GM18505 (cell line): Measurements from ENCODE around the gene ALPL.

Experiments used
- ATAC-seq: cut with Tn5 transposase; IDR thresholded peaks from one replicate; pipeline ENCODE4 v1.9.1; 2021; ENCODE audit not compliant: unreplicated experiment
- POLR2A ChIP-seq: IDR thresholded peaks from 4 replicates; pipeline ENCODE4 v1.6.1; 2011; ENCODE audit warnings: borderline replicate concordance; ENCODE audit not compliant: insufficient read depth, insufficient read length; ENCODE audit errors: extremely low read depth

ALPL gene

DNA sequence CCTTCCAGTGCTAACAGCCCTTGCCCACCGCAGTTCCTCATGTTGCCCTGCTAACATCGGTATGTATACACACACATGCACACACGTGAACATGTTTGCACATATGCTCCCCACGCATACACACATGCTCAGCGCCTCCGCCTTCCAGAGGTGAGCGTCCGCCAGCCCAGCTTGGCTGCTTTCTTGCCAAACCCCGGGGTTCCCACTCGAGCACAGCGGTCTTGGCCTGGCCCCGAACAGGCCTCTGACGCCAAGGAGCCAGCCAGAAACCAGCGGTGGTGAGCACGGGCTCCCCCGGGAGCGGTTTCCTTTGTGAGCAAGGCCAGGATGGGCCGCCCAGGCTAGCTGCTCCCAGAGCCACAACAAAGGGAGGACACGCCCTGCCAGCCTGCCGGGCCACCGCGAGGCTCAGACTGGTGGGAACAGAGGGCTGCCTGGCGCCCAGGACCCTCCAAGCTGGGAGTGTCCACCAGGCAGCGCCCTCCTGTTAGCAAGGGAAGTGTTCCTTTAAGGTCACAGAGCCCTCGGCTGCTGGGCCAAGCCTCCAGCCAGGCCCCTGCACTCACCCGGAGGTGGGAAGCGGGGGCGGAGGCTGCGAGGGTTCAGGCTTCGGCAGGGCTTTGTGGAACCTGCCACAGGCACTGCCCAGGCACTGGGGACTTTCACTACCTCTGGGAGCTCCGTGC lies 65.4 kb downstream of the ALPL start:
- no peak for ATAC-seq
- no peak for TF ChIP-seq POLR2A

- no peak for ATAC-seq
- TF ChIP-seq POLR2A: no peak
Measured at GRCh38 chr1:21575351-21575942, 66.2 kb downstream of the ALPL start.

- no peak for ATAC-seq
- no peak for TF ChIP-seq POLR2A
Measured at GRCh38 chr1:21576031-21576797, 67.0 kb downstream of the ALPL start.

DNA sequence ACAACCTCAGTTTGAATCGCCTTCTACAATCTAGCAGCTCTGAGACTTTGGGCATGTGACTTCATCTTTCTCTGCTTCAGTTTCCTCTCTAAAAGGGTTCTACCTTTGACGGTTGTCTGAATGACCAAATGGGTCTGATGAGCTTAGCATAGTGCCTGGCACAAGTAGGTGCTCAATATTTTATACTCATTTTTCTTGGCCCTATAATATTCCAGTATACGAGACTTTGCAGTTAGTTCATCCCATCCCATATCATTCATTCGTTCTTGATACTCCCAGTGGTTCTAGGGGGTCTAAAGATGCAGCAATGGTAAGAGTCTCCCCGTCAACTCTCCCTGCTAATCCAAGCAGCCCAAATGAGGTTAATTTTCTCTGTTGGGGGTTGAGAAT lies 67.6 kb downstream of the ALPL start:
- no peak for ATAC-seq
- TF ChIP-seq POLR2A: no peak

- no peak for ATAC-seq
- TF ChIP-seq POLR2A: no peak
Measured at GRCh38 chr1:21577324-21577723, 68.1 kb downstream of the ALPL start.

GRCh38 chr1:21577933-21578332 lies 68.7 kb downstream of the ALPL start:
- ATAC-seq: no peak
- TF ChIP-seq POLR2A: no peak

GRCh38 chr1:21579791-21580190 lies 70.6 kb downstream of the ALPL start:
- TF ChIP-seq POLR2A: no peak
- no peak for ATAC-seq

DNA sequence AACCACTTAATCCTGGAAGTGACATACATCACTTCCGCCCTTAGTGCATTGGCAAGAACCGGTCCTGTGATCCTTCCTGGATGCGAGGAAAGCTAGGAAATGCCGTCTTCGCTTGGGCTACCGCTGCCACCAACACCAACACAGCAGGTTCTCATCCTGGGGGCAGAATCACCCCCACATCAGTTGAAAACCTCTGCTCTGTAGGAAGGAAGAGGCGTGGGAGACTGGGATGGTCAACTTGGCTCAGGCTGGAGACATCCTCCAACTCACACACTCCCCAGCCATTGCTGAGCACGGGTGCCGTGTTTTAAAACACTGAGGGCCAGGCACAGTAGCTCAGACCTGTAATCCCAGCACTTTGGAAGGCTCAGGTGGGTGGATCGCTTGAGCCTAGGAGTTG lies 74.9 kb downstream of the ALPL start:
- no peak for ATAC-seq
- TF ChIP-seq POLR2A: no peak

DNA sequence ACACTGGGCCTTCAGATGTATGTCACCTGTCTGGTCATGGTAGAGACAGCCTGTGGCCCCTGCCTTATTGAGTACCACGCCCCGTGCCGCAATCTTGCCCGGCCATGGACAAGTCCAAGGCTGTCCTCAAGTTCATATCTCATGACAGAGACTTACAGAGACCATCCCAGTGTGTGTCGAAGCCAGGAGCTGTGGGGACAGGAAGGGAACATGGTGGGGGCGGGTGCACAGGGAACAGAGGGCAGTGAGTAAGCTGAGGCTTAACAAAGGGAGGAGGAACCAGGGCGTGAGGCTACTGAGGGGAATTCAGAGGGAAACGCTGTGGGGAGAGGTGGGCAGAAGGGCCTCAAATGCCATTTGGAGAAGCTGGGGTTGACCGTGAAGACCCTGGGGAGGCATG lies 75.8 kb downstream of the ALPL start:
- no peak for TF ChIP-seq POLR2A
- ATAC-seq: no peak

- TF ChIP-seq POLR2A: no peak
- no peak for ATAC-seq
Measured at GRCh38 chr1:21586222-21586621, 77.0 kb downstream of the ALPL start.

GRCh38 chr1:21586846-21587601 lies 77.8 kb downstream of the ALPL start:
- ATAC-seq: no peak
- TF ChIP-seq POLR2A: no peak

GRCh38 chr1:21587602-21587953 lies 78.4 kb downstream of the ALPL start:
- no peak for ATAC-seq
- no peak for TF ChIP-seq POLR2A

GRCh38 chr1:21589618-21590017 lies 80.4 kb downstream of the ALPL start:
- TF ChIP-seq POLR2A: no peak
- ATAC-seq: no peak
